ENCODE measurements around the gene MANEA. TPM values are rescaled to one million over a fixed set of nuclear protein-coding genes. Genes with fewer than 3 reads are reported as not detected.

The MANEA gene
- total and polyA plus RNA-seq, 10 of the 15 experiments (the other 5 are each of a cell fraction or from before 2014, with no cell fraction given), result 5.8 to 19.5 (median 12.5) TPM

GRCh38 chr6:95576998-95577303, 384 bp upstream of the MANEA start:
- Histone ChIP-seq H3K79me2 (ENCODE audit: control insufficient read depth, insufficient read depth, low read length) (peaks cover 52% of the 10 kb centered on the region), H3K27me3 (replicated peaks in 1 of 2; ENCODE audit: control insufficient read depth in 2 of 2, insufficient read depth in 2 of 2, low read length in 1 of 2) (no peaks in the 10 kb centered on the region), H3K36me3 (ENCODE audit: control insufficient read depth in 2 of 2, insufficient read depth in 2 of 2, low read length in 1 of 2) (no peaks in the 10 kb centered on the region), H2AFZ (ENCODE audit: control insufficient read depth, low read depth, low read length) (peak overlapping the region; percentile 75), H3K4me1 (ENCODE audit: control insufficient read depth, insufficient read depth, low read length) (no peaks in the 10 kb centered on the region; the same call in 1 of the 2 replicates), H3K9ac (ENCODE audit: control insufficient read depth, insufficient read depth, low read length) (peak overlapping the region; percentile 79), H3K27ac (ENCODE audit: control insufficient read depth, insufficient read depth) (peak overlapping the region; percentile 93), H3K9me3 (replicated peaks; ENCODE audit: control insufficient read depth, insufficient read depth, low read length) (no peaks in the 10 kb centered on the region), H3K4me2 (ENCODE audit: control insufficient read depth, insufficient read depth) (peak overlapping the region; percentile 31), H4K20me1 (ENCODE audit: control insufficient read depth, insufficient read depth) (no peaks in the 10 kb centered on the region), H3K4me3 (peak overlapping the region; percentile 92)
- TF ChIP-seq EZH2 (IDR thresholded peaks at IDR 0.05; ENCODE audit: borderline replicate concordance, control insufficient read depth, low read depth, low read length) (no peak), EED (IDR thresholded peaks at IDR 0.05; ENCODE audit: low read depth) (no peak), CBX5 (IDR thresholded peaks at IDR 0.05; ENCODE audit: low read depth) (0 out of 2 replicates have a peak, but pooled peaks have one; percentile 4), SKIL (IDR thresholded peaks at IDR 0.05; ENCODE audit: low read depth, poor library complexity, severe bottlenecking) (no peak), SMC3 (IDR thresholded peaks at IDR 0.05; ENCODE audit: borderline replicate concordance, low read length) (no peak), HDGF (IDR thresholded peaks at IDR 0.05) (no peak), RELA (IDR thresholded peaks at IDR 0.05; ENCODE audit: borderline replicate concordance, partially characterized antibody) (no peak)
- in situ Hi-C loops (cut with MboI), result loop anchor here (10.0 kb wide), 1 partner anchor 948 kb away; the partner anchor contains the start of gene UFL1
- intact Hi-C loops (cut with micrococcal nuclease; ENCODE audit: unreplicated experiment), result loop anchor here (5.0 kb wide), 2 partner anchors 945 to 1320 kb away; partner anchors contain the start of genes NDUFAF4 and UFL1
- ChIA-PET POLR2A (interaction anchor here (2.2 kb wide), 1 partner anchor 11 kb away, joined by 13 read pairs; no protein-coding TSS in a partner anchor), RAD21 (ENCODE audit: unreplicated experiment) (interaction anchor here (1.7 kb wide), 1 partner anchor 12 kb away, joined by 6 read pairs; no protein-coding TSS in a partner anchor), SMC1A (ENCODE audit: uncharacterized antibody, unreplicated experiment) (interaction anchor here (1.2 kb wide), 1 partner anchor 10 kb away, joined by 4 read pairs; no protein-coding TSS in a partner anchor), CTCF (no interaction called here)
- TSS peak; percentile 82 for BruUV-seq (replicated peaks)
- FAIRE-seq (no peak), DNase-seq (ENCODE audit: low read depth, low spot score) (no peak), ATAC-seq (no peak)
- 3% methylated on average over 3 of the region's 3 CpGs for WGBS (ENCODE audit: insufficient coverage, insufficient replicate concordance, low lambda C conversion rate, missing lambda C conversion rate)
